ENCODE results near the gene COL4A6. TPM values are rescaled to one million over a fixed set of nuclear protein-coding genes. Genes with fewer than 3 reads are reported as not detected.

COL4A6 gene
- total and polyA plus RNA-seq, 2 of the 4 experiments (the other 2 are of a cell fraction), result 0.36 to 0.74 TPM

DNA sequence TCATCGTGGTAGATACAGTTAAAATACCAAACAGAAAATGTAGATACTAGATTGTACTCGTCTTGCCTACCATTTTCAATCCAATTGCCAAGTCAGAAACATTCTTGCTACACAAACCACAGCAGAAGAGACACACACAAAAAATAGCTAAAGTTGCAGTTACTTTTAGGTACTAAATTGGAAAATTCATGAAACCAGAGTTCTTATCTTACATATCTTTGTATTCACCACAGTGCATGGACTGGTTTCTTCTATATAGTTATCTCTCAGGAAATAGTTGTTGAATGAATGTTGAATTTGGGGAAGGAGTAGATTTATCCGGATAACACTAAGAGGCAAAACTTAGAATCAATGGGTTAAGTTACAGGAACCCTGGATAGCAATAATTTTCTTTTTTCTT, 15.6 kb upstream of the COL4A6 start:
- Histone ChIP-seq H2AFZ (replicated peaks; ENCODE audit: low read length, poor library complexity) (no peak overlapping the region), H3K27ac (ENCODE audit: insufficient read depth, low read length) (no peak overlapping the region), H2AK9ac (replicated peaks; ENCODE audit: low read depth, low read length, poor library complexity) (no peak overlapping the region), H3K4me2 (ENCODE audit: low read depth, low read length) (no peak overlapping the region), H2BK15ac (ENCODE audit: low read depth, low read length) (no peak overlapping the region), H3K36me3 (ENCODE audit: control insufficient read depth, insufficient read depth, low read length) (no peaks in the 10 kb centered on the region), H3K79me1 (ENCODE audit: low read depth in 1 of 2, low read length in 2 of 2) (no peaks in the 10 kb centered on the region), H4K8ac (ENCODE audit: low read depth in 2 of 2, low read length in 2 of 2) (no peak overlapping the region), H3K23ac (ENCODE audit: low read depth, low read length) (no peak overlapping the region), H2BK5ac (ENCODE audit: low read depth, low read length, poor library complexity, severe bottlenecking) (no peak overlapping the region), H3K14ac (replicated peaks; ENCODE audit: low read depth, low read length) (no peak overlapping the region), H4K5ac (ENCODE audit: low read depth, low read length) (no peak overlapping the region), H3K4me3 (ENCODE audit: insufficient read depth, low read depth, low read length) (no peak overlapping the region), H2BK20ac (ENCODE audit: low read depth, low read length) (no peak overlapping the region), H3K9me3 (ENCODE audit: control insufficient read depth, insufficient read depth, low read length) (no peaks in the 10 kb centered on the region), H3K9ac (ENCODE audit: low read depth, low read length) (no peak overlapping the region), H3K18ac (ENCODE audit: low read depth, low read length) (no peak overlapping the region), H2AK5ac (ENCODE audit: low read depth, low read length) (no peak overlapping the region), H4K20me1 (ENCODE audit: insufficient read depth, low read length) (no peaks in the 10 kb centered on the region; the same call in 1 of the 2 replicates), H3K9me1 (ENCODE audit: insufficient read depth, low read length) (no peaks in the 10 kb centered on the region), H3K56ac (ENCODE audit: extremely low read depth, insufficient read depth, low read length) (no peak overlapping the region), H2BK120ac (ENCODE audit: low read depth, low read length) (no peak overlapping the region), H3K27me3 (ENCODE audit: control insufficient read depth, insufficient read depth, low read length) (no peaks in the 10 kb centered on the region), H4K91ac (ENCODE audit: insufficient read depth, low read depth, low read length) (no peak overlapping the region), H3K4ac (ENCODE audit: low read depth, low read length) (no peak overlapping the region), H3K4me1 (ENCODE audit: control insufficient read depth, insufficient read depth, low read length) (peaks cover 2% of the 10 kb centered on the region; the same call in 1 of the 2 replicates)
- ATAC-seq (ENCODE audit: low read depth) (no peak), DNase-seq (no peak)
- intact Hi-C loops (cut with micrococcal nuclease), result no loop called here
- 88% methylated on average over 1 of the region's 3 CpGs; no CpG with 5 or more reads in 1 of the 2 experiments for WGBS, 2 experiments (ENCODE audit: extremely low coverage in 2 of 2, insufficient read length in 1 of 2)
- in situ Hi-C loops (cut with MboI; ENCODE audit: low sequenced_read_pairs), result no loop called here
- CTCF ChIA-PET, result no interaction called here
- TF ChIP-seq FOS (IDR thresholded peaks at IDR 0.05; ENCODE audit: low read depth, low read length), result no peak
- no peak for TF ChIP-seq NFE2L2 (IDR thresholded peaks at IDR 0.05; ENCODE audit: low read depth, low read length)
- no peak for TF ChIP-seq RCOR1 (IDR thresholded peaks at IDR 0.05; ENCODE audit: insufficient replicate concordance, low read length)
- BruUV-seq (replicated peaks), result no TSS peak
- dilution Hi-C loops (cut with HindIII; ENCODE audit: low sequenced_read_pairs, unreplicated experiment), result no loop called here
- POLR2A ChIA-PET (ENCODE audit: unreplicated experiment), result no interaction called here
